ENCODE measurements around the gene LNX1.
"Not testable (repeated sequence)": the region's sequence is repeated elsewhere in the genome, so short reads cannot be mapped to it uniquely, and the experiment has no call there.

LNX1 gene

DNA sequence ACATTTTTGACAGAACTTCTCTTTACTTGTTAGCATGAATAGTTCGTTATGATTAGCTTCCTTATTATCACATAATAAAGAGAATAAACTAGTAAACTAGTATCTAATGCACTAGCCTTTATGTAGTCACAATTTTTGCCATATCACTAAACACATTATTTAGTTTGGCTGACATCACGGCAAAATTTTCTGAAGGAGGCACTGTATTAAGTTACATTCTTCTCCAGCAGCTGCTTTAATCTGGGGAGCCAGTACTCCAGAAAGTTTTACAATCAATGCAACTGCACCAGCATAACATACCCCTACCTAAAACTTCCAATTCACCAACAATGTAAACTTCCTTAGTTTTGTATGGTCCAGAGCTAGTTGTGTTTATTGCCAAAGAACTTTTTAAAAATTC lies 126.0 kb downstream of the LNX1 start:
- no peak for DNase-seq

DNA sequence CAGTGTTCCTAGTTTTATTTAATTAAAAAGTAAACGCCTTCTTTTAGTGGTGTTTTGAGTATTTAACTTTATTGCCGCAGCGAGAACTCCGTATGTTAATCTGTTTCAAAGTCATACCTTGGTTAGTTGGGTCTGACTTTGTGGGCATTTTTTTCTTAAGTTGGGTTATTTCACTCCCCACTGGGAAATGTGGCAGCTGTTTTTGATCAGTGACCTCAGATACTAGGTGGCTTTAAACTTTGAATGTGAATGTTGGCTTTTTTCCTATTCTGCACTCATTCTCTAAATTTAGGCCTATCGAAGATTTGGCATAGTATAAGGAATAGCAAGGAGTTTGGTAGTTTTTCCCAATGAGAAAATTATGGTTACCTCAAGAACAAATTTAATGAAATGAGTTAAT lies 127.9 kb downstream of the LNX1 start:
- DNase-seq = no peak

DNA sequence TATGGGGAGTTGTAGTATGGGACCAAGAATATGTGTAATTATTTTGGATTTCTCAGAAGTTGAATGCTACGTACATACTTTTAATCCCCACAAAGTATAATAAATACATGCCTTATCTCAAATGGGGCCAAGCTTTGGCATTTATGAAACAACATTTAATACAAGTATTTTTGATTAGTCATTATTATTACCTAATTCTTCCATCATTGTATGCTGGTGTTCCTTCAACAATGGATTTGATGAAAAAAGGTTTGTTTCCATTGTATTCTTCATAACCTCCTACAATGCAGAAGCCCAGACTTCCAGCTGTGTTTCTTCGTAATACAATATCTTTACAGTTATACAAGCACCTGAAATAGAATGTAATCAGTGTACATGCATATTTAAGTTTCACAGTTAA lies 130.0 kb downstream of the LNX1 start:
- DNase-seq = no peak

DNA sequence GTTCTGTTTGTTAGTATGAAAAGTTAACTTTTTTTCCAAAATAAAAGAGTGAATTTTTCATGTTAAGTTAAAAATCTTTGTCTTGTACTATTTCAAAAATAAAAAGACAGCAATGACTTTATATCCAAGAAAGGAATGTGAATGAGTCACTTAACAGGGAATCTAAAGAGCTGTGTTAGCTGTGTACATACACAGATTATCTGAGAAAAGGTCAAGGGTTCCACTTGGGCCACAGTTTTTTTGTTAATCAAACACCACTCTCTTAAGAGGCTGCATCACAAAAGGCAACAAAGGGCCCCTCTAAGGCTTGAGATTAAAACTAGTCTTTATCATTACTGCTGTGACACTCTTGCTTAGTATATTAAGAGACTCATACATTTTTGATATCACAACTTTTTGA lies 131.7 kb downstream of the LNX1 start:
- DNase-seq = no peak

DNA sequence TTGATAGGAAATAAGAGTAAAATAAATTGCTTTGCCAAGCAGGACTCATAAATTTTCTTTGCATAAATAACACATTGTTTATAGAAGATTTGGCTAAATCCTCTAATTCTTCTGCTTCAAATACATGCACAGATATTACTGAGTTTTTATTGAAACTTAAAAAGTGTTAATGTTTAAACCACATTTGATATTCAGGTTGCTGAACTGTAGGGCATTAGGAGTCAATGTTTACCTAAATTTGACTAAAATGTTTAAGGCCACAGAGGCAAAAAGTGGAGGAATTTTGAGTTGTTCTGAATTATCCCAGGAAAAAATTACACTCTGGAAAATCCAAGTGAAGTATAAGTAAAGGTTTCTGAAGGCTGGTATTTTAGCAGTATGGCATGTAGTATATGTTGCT lies 135.1 kb downstream of the LNX1 start:
- no peak for DNase-seq

DNA sequence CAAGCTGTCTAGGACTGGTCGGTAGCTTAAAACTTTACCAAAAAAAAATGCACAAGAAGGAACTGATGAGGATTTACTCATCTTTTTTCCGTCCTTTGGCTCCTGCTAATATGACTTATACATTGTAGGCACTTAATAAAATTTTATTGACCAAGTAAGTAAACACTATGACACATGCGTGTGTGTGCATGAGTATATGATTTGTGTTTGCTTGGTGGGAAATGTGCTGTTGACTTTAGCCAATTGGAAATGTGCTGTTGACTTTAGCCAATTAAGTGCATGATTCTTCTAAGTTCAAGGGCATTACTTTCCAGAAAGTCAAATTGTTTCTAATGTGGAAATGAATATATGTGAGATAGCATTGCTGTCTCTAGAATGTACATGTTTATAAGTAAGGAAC lies 135.5 kb downstream of the LNX1 start:
- no peak for DNase-seq

DNA sequence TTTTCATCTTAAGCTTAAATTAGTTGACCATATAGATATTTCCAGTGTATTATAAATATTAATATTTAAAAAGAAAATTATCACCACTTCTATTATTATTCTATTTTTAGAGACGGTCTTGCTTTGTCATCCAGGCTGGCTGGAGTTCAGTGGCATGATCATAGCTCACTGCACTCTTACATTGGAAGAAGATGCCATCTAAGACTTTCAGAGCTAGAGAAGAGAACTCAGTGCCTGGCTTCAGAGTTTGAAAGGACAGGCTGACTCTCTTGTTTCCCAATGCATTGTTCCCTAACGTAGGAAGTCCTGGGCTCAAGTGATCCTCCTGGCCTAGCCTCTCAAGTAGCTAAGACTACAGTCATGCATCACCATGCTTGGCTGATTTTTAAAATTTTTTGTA lies 137.9 kb downstream of the LNX1 start:
- DNase-seq = no peak

DNA sequence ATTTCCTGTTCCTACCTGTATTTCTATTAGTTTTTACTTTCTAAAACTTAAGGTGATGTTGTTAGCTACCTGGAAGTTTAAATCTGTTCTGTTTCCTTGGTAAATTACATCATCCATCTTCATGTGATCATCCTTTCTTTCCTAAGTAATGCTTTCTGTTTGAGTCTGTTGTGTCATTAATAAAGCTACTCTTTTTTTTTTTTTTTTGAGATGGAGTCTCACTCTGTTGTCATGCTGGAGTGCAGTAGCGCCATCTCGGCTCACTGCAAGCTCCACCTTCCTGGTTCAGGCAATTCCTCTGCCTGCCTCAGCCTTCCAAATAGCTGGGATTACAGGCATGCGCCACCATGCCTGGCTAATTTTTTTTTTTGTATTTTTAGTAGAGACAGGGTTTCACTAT lies 140.5 kb downstream of the LNX1 start:
- no peak for DNase-seq

DNA sequence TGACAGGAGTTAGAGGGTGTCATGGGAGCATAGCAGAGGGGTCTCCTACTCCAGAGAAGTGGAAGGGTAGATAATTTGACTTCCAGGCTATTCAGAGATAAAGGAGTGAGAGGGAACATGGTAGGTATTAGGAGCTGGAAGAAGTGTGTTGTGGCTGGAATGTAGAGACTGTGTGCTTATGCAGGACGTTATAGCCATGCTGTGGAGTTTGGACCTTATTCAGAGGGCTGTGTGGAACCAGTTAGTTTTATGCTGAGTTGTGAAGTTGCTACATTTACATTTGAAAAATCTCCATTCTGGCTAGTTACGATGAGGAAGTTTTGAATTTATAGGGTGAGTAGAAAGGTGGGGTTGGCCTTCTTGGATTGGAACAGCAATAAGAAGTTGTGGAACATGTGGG lies 146.3 kb downstream of the LNX1 start:
- DNase-seq = no peak

DNA sequence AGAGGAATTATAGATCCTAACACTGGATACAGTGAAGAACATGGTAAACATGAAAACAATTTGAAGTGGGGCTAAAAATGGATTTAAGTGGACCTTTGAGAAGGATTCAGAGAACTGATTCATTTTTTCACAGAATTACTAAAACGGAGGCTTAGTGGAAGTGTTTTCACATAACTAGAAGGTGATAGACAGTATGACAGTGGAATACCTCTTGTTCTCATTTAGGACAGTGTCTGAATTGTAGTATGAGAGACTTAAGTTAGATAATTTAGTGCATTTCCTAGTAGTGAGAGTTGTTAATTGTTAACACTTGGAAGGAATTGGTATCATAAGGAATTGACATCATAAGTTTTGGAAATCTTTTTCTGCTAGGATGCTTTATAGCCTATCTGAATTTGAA lies 149.7 kb downstream of the LNX1 start:
- DNase-seq = no peak

DNA sequence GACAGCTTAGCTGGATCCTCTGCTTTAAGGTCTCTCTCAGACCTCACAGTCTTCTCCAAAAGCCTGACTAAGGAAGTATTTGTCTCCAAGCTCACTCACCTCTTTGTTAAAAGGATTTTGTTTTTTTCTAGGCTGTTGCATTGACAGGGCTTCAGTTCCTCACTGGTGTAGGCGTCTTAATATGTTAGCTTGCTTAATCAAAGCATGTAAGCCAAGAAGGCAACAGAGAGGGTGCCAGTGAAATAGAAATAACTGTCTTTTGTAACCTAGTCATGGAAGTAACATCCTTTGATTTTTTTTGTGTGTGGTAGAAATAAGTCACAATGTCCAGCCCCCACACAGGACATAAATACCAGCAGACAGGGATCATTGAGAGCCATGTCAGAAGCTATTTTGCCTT lies 155.0 kb downstream of the LNX1 start:
- peak in 1 of 51 donors; percentile 12 for DNase-seq

DNA sequence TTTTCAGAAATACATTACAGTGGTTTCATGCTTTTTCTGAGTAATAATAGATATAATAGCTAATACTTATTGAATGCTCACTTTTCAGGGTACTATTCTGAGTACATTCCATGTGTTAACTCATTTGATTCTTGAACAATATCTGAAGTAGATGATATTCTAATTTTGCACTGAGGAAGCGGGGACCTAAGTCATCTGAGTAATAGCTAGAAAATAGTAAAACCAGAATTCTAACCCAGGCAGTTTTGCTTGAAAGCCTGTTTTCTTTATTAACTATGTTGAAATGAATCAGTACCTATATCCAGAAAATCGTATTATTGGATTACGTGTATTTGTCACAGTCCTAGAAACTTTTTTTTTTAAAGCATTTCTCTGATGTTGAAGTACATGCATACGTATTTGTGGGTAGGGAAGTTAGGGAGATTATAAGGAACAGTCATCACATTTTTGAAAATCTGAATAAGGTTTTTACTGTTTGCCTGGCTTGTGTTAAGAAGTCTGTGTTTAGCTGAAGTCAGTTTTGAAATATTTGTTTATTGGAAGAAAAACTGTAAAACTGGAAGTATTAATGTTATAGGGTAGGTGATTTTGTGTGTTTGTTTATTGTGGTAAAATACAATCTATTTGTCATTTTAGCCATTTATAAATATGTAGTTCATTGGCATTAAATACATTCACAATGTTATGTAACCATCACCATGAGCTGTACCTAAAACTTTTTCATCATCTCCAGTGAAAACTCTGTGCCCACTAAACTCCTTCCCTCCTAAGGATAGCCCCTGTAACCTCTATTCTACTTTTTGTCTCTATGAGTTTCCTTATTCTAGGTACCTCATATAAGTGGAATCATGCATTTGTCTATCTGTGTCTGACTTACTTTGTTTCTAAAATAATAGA lies 158.5 kb downstream of the LNX1 start:
- DNase-seq = no peak

DNA sequence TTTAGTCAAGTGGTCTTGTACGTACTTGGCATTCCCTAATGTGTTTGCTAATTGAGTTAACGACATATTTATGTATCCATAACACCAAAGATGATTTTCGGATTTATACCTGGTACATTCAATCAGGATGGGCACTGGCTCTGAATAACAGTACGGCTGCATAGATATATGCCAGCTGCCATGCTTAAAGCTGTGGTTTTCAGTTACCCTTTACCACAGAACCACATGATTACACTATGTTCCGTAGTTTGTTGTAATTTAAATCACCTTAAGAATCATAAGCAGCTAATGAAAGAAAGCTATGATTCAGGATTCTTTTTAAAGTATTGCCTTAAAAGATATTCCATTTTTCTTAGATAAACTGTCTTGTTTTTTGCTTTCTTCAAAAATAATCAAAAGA lies 160.2 kb downstream of the LNX1 start:
- DNase-seq = no peak

DNA sequence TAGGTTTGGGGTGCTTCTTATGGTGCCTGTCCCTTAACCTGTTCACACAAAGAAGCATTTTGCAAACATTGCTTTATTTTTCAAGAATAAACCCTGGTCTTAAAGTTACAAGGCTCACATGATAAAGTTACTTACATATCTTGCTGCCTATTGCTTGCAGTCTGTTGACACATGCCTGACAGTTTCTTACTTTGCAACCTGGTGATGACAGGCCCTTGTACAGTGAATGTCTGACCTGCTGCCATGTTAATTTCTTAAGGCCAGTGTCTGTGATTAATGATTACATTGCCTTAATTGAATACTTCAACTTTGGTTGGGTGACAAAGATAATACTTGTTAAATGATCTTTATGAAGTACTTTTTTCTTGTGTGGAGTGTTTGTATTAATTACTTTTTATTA lies 163.9 kb downstream of the LNX1 start:
- DNase-seq = no peak

DNA sequence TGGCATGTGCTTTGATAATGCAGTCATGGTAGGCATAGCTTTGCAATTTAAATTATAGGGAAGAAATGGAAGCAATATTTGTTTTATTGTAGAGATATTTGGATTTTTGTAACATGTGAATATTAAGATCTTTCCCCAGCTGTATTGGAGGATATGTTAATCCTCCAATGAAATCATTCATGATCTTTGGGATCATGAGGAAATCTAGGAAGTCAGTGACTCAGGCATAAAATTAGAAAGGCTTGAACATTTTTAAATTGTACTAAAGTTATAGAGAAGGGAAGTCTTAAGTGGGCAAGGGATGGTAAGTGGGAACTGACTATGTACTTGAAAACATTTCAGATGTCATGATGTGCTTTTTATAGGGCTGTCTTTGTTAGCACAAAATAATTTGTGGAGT lies 167.0 kb downstream of the LNX1 start:
- no peak for DNase-seq

DNA sequence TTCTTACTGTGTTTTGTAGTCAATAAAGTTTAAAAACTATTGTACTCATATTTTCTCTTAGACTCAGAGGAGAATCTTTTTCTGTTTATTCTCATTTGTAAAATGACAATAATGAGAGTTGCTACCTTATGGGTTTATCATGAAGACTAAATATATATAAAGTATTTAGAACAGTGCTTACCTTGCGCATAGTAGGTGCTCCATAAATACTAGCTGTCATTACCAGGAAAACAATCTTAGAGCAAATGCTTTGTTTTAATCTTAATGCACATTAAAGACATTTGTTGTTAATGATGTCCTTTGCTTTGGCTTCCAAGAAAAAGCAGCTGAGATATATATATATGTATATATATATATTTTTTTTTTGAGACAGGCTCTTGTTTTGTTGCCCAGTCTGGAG lies 168.9 kb downstream of the LNX1 start:
- DNase-seq = no peak

DNA sequence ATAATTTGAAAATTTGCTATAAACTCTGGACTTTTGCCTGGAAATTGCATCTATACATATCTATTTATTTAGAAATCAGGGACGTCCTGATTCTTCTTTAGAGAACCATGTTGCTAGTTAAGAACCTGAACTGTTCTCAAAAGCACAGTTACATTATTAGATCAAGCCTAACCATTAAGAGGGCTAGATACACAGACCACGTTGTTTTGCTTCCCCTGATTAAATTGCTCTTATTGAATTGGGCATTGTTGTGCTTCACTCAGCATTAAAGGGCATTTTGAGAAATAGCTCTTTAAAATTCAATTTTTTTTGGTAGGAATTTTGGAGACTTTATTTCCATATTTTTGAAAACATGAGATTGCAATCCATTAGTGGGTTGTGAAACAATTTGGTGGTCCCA lies 169.5 kb downstream of the LNX1 start:
- no peak for DNase-seq

DNA sequence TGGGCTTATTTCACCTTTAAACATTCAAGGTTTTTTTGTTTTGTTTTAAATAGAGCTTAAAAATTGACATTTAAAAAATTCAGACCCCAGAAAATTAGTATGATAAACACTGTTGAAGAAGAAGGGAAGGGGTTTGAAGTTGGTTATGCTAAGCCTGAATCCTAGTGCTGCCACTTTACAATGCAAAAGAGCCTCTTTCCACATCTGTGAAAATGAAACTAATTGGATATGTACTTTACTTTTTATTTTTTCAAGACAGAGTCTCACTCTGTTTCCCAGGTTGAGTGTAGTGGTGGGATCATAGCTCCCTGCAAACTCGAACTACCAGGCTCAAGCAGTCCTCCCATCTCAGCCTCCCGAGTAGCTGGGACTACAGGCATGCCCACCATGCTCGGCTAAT lies 172.1 kb downstream of the LNX1 start:
- no peak for DNase-seq

DNA sequence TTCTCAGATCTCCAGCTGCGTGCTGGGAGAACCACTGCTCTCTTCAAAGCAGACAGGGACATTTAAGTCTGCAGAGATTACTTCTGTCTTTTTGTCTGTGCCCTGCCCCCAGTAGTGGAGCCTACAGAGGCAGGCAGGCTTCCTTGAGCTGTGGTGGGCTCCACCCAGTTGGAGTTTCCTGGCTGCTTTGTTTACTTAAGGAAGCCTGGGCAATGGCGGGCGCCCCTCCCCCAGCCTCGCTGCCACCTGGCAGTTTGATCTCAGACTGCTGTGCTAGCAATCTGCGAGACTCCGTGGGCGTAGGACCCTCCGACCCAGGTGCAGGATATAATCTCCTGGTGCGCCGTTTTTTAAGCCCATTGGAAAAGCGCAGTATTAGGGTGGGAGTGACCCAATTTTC lies 181.8 kb downstream of the LNX1 start:
- DNase-seq = not testable (repeated sequence)
